Stimulated activated CD8-positive, alpha-beta memory T cell treated with anti-CD3 and anti-CD28 coated beads, Interleukin-15, amount 100 ng/mL, for 1 hour (primary cell): Measurements from ENCODE around the gene SART3.

ENCODE experiments used
- DNase-seq: peaks from one replicate; pipeline ENCODE4 v3.0.0-alpha.2; 2020; ENCODE audit warnings: low read depth

Gene SART3, protein sequence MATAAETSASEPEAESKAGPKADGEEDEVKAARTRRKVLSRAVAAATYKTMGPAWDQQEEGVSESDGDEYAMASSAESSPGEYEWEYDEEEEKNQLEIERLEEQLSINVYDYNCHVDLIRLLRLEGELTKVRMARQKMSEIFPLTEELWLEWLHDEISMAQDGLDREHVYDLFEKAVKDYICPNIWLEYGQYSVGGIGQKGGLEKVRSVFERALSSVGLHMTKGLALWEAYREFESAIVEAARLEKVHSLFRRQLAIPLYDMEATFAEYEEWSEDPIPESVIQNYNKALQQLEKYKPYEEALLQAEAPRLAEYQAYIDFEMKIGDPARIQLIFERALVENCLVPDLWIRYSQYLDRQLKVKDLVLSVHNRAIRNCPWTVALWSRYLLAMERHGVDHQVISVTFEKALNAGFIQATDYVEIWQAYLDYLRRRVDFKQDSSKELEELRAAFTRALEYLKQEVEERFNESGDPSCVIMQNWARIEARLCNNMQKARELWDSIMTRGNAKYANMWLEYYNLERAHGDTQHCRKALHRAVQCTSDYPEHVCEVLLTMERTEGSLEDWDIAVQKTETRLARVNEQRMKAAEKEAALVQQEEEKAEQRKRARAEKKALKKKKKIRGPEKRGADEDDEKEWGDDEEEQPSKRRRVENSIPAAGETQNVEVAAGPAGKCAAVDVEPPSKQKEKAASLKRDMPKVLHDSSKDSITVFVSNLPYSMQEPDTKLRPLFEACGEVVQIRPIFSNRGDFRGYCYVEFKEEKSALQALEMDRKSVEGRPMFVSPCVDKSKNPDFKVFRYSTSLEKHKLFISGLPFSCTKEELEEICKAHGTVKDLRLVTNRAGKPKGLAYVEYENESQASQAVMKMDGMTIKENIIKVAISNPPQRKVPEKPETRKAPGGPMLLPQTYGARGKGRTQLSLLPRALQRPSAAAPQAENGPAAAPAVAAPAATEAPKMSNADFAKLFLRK

DNA sequence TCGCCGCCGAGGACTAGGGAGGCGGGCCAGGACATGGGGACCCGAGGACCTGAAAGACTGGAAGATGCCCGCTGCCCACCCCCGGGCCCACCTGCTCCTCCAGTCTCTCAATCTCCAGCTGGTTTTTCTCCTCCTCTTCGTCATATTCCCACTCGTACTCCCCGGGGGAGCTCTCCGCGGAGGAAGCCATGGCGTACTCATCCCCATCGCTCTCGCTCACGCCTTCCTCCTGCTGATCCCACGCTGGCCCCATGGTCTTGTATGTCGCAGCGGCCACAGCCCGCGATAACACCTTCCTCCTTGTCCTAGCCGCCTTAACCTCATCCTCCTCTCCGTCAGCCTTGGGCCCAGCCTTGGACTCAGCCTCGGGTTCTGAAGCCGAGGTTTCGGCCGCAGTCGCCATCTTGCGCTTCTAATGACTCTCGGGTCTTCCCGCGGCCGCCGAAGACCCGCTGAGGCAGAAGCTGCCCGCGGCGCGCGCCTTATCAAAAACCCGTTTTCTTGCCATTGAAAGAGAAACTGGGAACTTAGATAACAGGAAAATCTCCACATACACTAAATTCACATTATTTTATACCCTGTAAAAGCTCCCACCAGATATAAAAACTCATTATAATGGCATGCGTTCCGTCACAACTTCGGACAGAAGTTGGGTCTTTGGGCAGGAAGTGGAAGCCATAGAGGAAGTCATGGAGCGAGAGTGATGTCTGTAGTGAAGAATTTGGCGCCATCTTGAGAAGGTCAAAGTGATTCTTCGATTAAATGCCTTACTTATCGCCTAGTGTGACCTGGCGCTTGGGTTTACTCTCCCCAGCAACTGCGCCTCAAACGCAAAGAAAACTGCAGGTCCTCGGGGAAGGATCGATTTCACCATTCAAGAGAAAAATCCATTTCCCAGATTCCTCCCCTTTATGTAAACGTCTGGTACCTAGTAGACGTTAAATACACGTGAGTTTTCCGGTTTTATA is at the start of gene SART3:
Gene SART3, minus strand, starts transcription at position 422 of the 968 bp plus-strand sequence. Its CDS starts 19 bp downstream, at position 403.
- DNase-seq = peak; percentile 59

GRCh38 chr12:108610336-108610815 is 49.4 kb upstream of the SART3 start:
- DNase-seq = no peak

GRCh38 chr12:108609537-108610335 is 48.8 kb upstream of the SART3 start:
- DNase-seq = no peak

GRCh38 chr12:108608616-108609015 is 47.6 kb upstream of the SART3 start:
- no peak for DNase-seq

DNA sequence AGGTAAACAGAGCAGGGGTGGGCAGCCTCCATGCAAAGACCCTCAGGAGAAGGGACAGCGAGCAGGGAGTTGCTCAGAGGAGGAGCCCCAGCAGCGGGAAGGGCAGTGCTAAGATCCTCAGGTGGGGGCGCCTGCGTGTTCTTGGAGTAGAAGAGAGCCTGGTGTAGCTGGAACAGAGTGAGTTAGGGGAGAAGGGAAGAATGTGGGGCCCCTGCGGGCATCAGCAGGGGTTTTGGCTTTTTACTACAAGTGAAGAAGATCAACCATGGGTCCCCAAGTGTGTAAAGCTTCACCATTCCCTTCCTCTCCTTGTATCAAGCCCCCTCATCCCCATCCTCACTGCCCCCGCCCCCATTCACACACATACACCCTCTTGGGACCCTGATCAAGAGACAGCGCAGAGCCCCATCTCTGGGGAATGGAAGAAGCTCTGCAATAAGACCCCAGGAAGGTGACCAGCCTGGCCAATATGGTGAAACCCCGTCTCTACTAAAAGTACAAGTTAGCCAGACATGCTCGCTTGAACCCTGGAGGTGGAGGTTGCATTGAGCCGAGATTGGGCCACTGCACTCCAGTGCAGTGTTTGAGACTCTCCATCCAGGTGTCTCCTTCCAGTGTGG is 47.1 kb upstream of the SART3 start:
- DNase-seq = no peak

DNA sequence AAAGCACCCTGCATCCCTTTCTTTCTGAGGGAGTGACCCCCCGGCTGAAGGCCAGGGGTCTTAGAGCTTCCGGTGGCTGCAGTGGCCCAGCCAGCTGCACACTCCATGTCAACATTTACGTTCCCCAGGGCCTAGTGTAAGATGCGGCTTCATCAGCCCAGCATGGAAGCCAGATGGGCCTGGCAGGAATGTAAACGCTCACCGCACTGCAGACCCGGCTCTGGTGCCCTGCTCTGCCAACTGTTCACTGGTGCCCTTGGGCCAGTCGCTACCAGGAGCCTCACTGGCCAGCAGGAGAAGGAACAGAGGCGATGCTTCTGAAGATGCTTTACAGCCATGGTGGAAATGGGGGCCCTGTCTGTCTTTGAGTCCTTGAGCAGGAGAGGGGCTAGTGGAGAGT is 45.5 kb upstream of the SART3 start:
- DNase-seq = no peak

GRCh38 chr12:108605690-108606406 is 44.9 kb upstream of the SART3 start:
- DNase-seq = no peak

GRCh38 chr12:108605000-108605689 is 44.2 kb upstream of the SART3 start:
- no peak for DNase-seq

DNA sequence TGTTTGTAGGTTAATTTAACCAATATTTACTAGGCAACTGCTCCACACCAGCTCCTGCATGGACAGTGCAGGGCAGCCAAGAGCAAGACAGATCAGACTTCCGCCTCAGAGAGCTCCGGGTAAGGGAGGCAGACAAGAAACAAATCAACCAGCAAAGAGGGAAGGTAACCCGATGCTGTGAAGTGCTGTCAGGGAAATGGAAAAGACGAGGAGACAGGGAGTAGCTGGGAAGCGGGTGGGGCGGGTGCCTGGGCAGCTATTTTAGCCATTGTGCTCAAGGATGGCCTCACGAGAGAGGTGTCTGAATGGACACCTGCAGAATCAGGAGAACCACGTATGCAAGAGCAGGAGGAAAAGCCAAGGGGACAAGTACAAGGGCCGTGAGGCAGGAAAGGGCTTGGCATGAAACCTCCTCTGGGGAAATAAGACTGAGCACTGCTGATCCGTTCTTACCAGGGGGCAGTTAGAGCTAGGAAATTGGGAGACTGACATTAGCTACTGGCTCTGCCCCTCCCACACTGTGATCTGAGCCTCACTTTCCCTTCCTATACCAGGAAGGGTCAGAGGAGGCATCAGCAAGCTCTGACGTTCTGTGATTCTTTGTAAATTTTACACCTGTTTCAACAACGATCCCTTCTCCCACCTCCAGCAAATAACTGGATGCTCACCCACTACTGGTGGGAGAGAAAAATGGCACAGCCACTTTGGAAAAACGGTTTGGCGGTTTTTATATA is 43.4 kb upstream of the SART3 start:
- DNase-seq = no peak

- DNase-seq = no peak
These were observed 42.8 kb upstream of the SART3 start for GRCh38 chr12:108603743-108604142.

DNA sequence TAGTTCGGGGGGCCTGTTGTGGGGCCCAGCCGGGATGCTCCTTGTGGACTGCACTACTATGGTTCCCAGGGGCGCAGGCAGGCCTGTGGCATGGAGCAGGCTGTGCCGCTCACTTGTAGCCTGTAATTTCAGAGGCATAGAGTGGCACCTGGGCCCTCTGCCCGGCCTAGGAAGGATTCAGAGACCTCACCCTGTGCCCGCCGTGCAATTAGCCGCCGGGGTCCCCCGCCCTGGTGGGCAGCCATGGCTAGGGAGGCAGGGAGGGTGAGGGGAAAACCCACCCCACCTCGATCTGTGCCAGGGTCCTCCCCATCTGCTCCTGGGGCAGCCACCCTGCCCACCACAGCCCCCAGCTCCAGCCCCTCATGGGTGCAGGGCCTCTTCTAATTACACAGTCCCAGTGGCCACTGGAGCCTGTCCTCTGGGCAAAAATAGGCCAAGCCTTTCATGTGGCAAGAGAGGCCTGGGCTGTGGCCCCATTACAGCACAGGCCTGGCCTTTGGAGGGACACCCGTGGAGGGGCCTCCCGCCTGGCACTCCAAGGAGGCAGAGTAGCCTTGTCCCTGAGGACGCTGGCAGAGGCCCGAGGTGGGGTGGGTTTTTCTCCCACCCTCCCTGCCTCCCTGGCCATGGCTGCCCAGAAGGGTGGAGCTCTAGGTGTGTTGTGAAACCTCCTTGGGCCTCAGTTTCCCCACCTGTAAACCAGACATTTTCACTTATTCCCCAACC is 42.2 kb upstream of the SART3 start:
- no peak for DNase-seq

- DNase-seq = no peak
These were observed 41.3 kb upstream of the SART3 start for GRCh38 chr12:108602209-108602705.

DNA sequence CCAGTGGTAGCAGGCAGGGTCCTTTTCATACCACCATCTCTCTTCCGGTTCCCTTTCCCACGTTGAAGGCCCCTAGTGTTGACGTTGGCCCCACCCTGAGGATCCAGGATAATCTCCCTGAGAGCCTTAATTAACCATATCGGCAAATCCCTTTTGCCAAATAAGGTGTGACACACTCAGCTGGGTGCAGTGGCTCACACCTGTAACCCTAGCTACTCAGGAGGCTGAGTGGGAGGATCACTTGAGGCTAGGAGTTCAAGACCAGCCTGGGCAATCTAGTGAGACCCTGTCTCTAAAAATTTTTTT is 39.7 kb upstream of the SART3 start:
- no peak for DNase-seq

- DNase-seq = no peak
These were observed 39.2 kb upstream of the SART3 start for GRCh38 chr12:108599948-108600701.

- no peak for DNase-seq
These were observed 38.6 kb upstream of the SART3 start for GRCh38 chr12:108599541-108599940.

DNA sequence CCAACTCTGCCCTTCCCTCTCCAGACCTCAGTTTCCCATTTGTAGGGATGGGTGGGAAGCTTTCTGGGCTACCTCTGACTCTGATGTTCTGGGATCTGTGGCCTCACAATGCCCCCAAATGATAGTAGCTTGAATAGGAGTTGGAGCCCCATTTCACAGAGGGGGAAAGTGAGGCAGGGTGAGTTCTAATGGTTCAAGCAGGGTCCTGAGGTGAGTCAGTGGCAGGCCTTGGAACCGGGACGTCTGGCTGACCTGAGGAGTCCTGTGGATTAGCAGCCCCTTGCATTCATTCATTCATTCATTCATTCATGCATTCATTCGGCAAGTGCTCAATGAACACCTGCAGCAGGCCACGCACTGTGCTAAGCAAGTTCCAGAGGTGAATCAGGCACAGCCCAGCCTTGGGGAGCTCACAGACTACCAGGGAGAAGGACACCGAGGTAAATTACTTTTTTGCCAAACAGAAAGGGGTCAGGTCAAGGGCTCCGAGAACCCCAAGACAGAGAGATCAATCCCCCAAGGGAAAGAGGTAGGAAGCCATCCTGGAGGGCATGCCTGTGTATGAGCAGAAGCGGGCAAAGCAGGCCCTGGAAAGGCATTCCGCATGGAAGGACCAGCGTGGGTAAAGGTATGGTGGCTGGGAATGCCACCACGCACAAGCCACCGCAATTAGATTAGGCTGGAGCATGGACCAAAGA is 37.7 kb upstream of the SART3 start:
- no peak for DNase-seq
